UCSD-AML1 (cell line): ENCODE measurements around the gene ATP10A.
A peak's percentile ranks its signal among the peaks of the same experiment; 100 is the strongest.

Experiments
- DNase-seq: peaks from one replicate; lab custom pipeline; 2025; ENCODE audit not compliant: unreplicated experiment; lab: John Stamatoyannopoulos, UW

Gene ATP10A

GRCh38 chr15:25742776-25743547 is 120.2 kb downstream of the ATP10A start:
- no peak for DNase-seq

- no peak for DNase-seq
Observed at GRCh38 chr15:25742041-25742730, 120.9 kb downstream of the ATP10A start.

GRCh38 chr15:25741256-25741580 is 121.9 kb downstream of the ATP10A start:
- DNase-seq: peak; percentile 31

- DNase-seq: no peak
Observed at GRCh38 chr15:25740383-25741255, 122.5 kb downstream of the ATP10A start.

- peak; percentile 51 for DNase-seq
Observed at GRCh38 chr15:25739687-25740121, 123.4 kb downstream of the ATP10A start.

GRCh38 chr15:25738171-25738965 is 124.8 kb downstream of the ATP10A start:
- DNase-seq: peak; percentile 34

- DNase-seq: no peak
Observed at GRCh38 chr15:25737218-25737643, 125.9 kb downstream of the ATP10A start.

- no peak for DNase-seq
Observed at GRCh38 chr15:25736461-25736860, 126.7 kb downstream of the ATP10A start.

- no peak for DNase-seq
Observed at GRCh38 chr15:25735550-25736384, 127.4 kb downstream of the ATP10A start.

- no peak for DNase-seq
Observed at GRCh38 chr15:25734680-25735355, 128.3 kb downstream of the ATP10A start.

- no peak for DNase-seq
Observed at GRCh38 chr15:25733856-25734679, 129.1 kb downstream of the ATP10A start.

GRCh38 chr15:25733036-25733855 is 129.9 kb downstream of the ATP10A start:
- no peak for DNase-seq

GRCh38 chr15:25732191-25732590 is 130.9 kb downstream of the ATP10A start:
- DNase-seq: no peak

GRCh38 chr15:25731411-25731810 is 131.7 kb downstream of the ATP10A start:
- DNase-seq: no peak

- no peak for DNase-seq
Observed at GRCh38 chr15:25730918-25731317, 132.2 kb downstream of the ATP10A start.

GRCh38 chr15:25728816-25729215 is 134.3 kb downstream of the ATP10A start:
- DNase-seq: no peak

GRCh38 chr15:25727867-25728600 is 135.1 kb downstream of the ATP10A start:
- no peak for DNase-seq
